Stimulated activated CD8-positive, alpha-beta memory T cell treated with anti-CD3 and anti-CD28 coated beads, Interleukin-12 subunit alpha, Interleukin-12 subunit beta, amount 100 ng/mL, for 24 hours (primary cell): ENCODE results near the gene NDUFA13.

Experiments
- DNase-seq: peaks from one replicate; pipeline ENCODE4 v3.0.0-alpha.2; 2020; ENCODE audit errors: extremely low read depth

NDUFA13 gene

GRCh38 chr19:19571071-19571786, 55.2 kb downstream of the NDUFA13 start:
- no peak for DNase-seq

GRCh38 chr19:19575411-19575810, 59.4 kb downstream of the NDUFA13 start:
- DNase-seq, result no peak
